Dedifferentiated amniotic fluid mesenchymal stem cell (primary cell): ENCODE data around the gene QARS1.

ENCODE experiments used
- DNase-seq: peaks from one replicate; pipeline ENCODE4 v3.0.0-alpha.2; 2016; ENCODE audit errors: extremely low spot score

Gene QARS1

GRCh38 chr3:49120438-49121131, 16.0 kb upstream of the QARS1 start, which contains the start of gene USP19:
Gene USP19, minus strand, starts transcription at chr3:49120823. Its CDS starts 1,678 bp downstream, at chr3:49119145.
- peak; percentile 89 for DNase-seq

GRCh38 chr3:49120096-49120437, 15.5 kb upstream of the QARS1 start:
- DNase-seq = no peak

- no peak for DNase-seq
These were observed 14.9 kb upstream of the QARS1 start for GRCh38 chr3:49119439-49119838.

GRCh38 chr3:49119036-49119435, 14.5 kb upstream of the QARS1 start:
- no peak for DNase-seq

GRCh38 chr3:49112262-49112661, 7.7 kb upstream of the QARS1 start:
- no peak for DNase-seq

GRCh38 chr3:49111347-49111746, 6.8 kb upstream of the QARS1 start:
- DNase-seq = no peak

- DNase-seq = no peak
These were observed 6.2 kb upstream of the QARS1 start for GRCh38 chr3:49110780-49111179.

GRCh38 chr3:49108346-49108745, 3.8 kb upstream of the QARS1 start:
- no peak for DNase-seq

- no peak for DNase-seq
These were observed 518 bp downstream of the QARS1 start for GRCh38 chr3:49104052-49104426.

GRCh38 chr3:49100046-49100615, 4.4 kb downstream of the QARS1 start:
- DNase-seq = no peak

- DNase-seq = no peak
These were observed 5.5 kb downstream of the QARS1 start for GRCh38 chr3:49098910-49099630.

- DNase-seq = no peak
These were observed 6.1 kb downstream of the QARS1 start for GRCh38 chr3:49098429-49098828.

- DNase-seq = peak; percentile 99
These were observed 10.4 kb downstream of the QARS1 start, which contains the start of gene QRICH1 for GRCh38 chr3:49093853-49094767. Gene QRICH1, minus strand, starts transcription at chr3:49094071. Its CDS starts 17,054 bp downstream, at chr3:49077017.

GRCh38 chr3:49092938-49093852, 11.4 kb downstream of the QARS1 start:
- peak; percentile 63 for DNase-seq

- no peak for DNase-seq
These were observed 23.1 kb downstream of the QARS1 start for GRCh38 chr3:49081429-49081828.

- no peak for DNase-seq
These were observed 25.3 kb downstream of the QARS1 start for GRCh38 chr3:49079270-49079669.

GRCh38 chr3:49076646-49077045, 27.9 kb downstream of the QARS1 start:
- DNase-seq = no peak

- DNase-seq = no peak
These were observed 28.4 kb downstream of the QARS1 start for GRCh38 chr3:49076116-49076515.

- DNase-seq = no peak
These were observed 46.5 kb downstream of the QARS1 start for GRCh38 chr3:49058011-49058410.

GRCh38 chr3:49057268-49057667, 47.3 kb downstream of the QARS1 start:
- DNase-seq = no peak

- no peak for DNase-seq
These were observed 50.2 kb downstream of the QARS1 start for GRCh38 chr3:49054344-49054862.
